CD4-positive, alpha-beta T cell (primary cell): Measurements from ENCODE around the gene SIGLEC11. TPM values are rescaled to one million over a fixed set of nuclear protein-coding genes. Genes with fewer than 3 reads are reported as not detected.

Experiments used
- ATAC-seq: fragments of 200-7000 bp; cut with Tn5 transposase; one replicate; pipeline ENCODE4 v1.10.0; 2022; ENCODE audit warnings: mild to moderate bottlenecking; ENCODE audit not compliant: poor library complexity
- CTCF ChIA-PET: fragments of 350-600 bp; sonication (Branson Sonifier 250); formaldehyde crosslinking; loops from one replicate; lab custom pipeline; 2021; ENCODE audit warnings: antibody characterized with exemption, inconsistent platforms; lab: Charles Lee
- POLR2A ChIA-PET: fragments of 350-600 bp; sonication (Branson Sonifier 250); formaldehyde crosslinking; loops from one replicate; lab custom pipeline; 2021; ENCODE audit warnings: antibody characterized with exemption, inconsistent platforms; lab: Charles Lee
- DNase-seq, 14 experiments: peaks; one replicate each; pipeline ENCODE4 v3.0.0-alpha.2; 2013 to 2020; ENCODE audit warnings: mixed read lengths in 2 of 14
- H3K27ac ChIP-seq, 2 donors: one replicate each; pipeline versions ENCODE4 v1.5.1 to v1.7.0; 2013; ENCODE audit warnings: low read length in 2 of 2, low read depth in 1 of 2, mild to moderate bottlenecking in 1 of 2
- H3K27me3 ChIP-seq, 2 experiments: 1 replicate in 1 of 2; 2 replicates in 1 of 2; pipeline versions ENCODE4 v1.6.1 to v1.7.0; 2013; ENCODE audit warnings: low read length in 2 of 2, control low read depth in 1 of 2, mild to moderate bottlenecking in 1 of 2, moderate library complexity in 1 of 2; ENCODE audit not compliant: insufficient read depth in 2 of 2, control insufficient read depth in 1 of 2
- H3K36me3 ChIP-seq: one replicate; pipeline ENCODE4 v1.6.1; 2013; ENCODE audit warnings: low read length, control low read depth; ENCODE audit not compliant: insufficient read depth
- H3K4me1 ChIP-seq: one replicate; pipeline ENCODE4 v1.6.1; 2013; ENCODE audit warnings: low read length, control low read depth; ENCODE audit not compliant: insufficient read depth
- H3K4me3 ChIP-seq: one replicate; pipeline ENCODE4 v1.5.1; 2013; ENCODE audit warnings: mild to moderate bottlenecking, low read length, moderate library complexity
- H3K9me3 ChIP-seq, 2 experiments: 1 replicate in 1 of 2; 2 replicates in 1 of 2; pipeline versions ENCODE4 v1.6.1 to v1.7.0; 2013; ENCODE audit warnings: low read length in 2 of 2, mild to moderate bottlenecking in 2 of 2, control low read depth in 1 of 2, moderate library complexity in 1 of 2; ENCODE audit not compliant: control insufficient read depth in 1 of 2, insufficient read depth in 1 of 2
- H3K27ac Mint-ChIP-seq: one replicate; pipeline ENCODE4 v1.8.0; 2020; ENCODE audit warnings: mixed read lengths
- H3K27me3 Mint-ChIP-seq: one replicate; pipeline ENCODE4 v1.8.0; 2021; ENCODE audit warnings: mixed read lengths
- H3K36me3 Mint-ChIP-seq: one replicate; pipeline ENCODE4 v1.8.0; 2021; ENCODE audit warnings: low read depth, mixed read lengths
- H3K4me1 Mint-ChIP-seq: one replicate; pipeline ENCODE4 v1.8.0; 2021; ENCODE audit warnings: low read depth, mixed read lengths
- H3K4me3 Mint-ChIP-seq: one replicate; pipeline ENCODE4 v1.8.0; 2020; ENCODE audit warnings: mild to moderate bottlenecking, mixed read lengths
- H3K9me3 Mint-ChIP-seq: one replicate; pipeline ENCODE4 v1.8.0; 2020; ENCODE audit warnings: mixed read lengths
- intact Hi-C, 2 experiments: fragments of 100-400 bp; cut with DNase I in 1 of 2; cut with micrococcal nuclease in 1 of 2; formaldehyde crosslinking; loops; one replicate each; pipeline versions ENCODE4 v1.15.1 to v1.9.0; 2023 to 2025; cut with DNase I, micrococcal nuclease
- total RNA-seq, 174 experiments: library from RNA in 2 of 174; stranded (reverse) in 2 of 174; gene quantifications; one replicate each; pipeline ENCODE4 v1.2.3 and lab custom pipeline; 2021 to 2026
- TF ChIP-seq, protein P1 (sequence below): fragments of 200-600 bp; IDR thresholded peaks from one replicate; pipeline ENCODE4 v1.8.0; 2022; ENCODE audit warnings: antibody characterized with exemption, mild to moderate bottlenecking

The SIGLEC11 gene
- total RNA-seq, 2 experiments from 2014 or later: 0.08 TPM; not detected in 1

DNA sequence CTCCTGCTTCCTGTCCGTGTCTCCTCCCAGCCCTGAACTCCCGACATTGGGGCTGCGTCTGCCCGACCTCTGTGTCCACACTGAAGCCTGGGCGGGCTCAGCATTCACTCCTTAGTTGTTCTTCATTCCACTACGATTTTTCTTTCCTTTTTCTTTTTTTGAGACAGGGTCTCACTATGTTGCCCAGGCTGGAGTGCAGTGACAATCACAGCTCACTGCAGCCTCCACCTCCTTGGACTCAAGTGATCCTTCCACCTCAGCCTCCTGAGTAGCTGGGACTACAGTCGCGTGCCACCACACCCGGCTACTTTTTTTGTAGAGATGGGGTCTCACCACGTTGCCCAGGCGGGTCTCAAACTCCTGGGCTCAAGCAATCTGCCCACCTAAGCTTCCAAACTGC lies 23.5 kb upstream of the SIGLEC11 start:
- Mint-ChIP-seq H3K27ac (no peak overlapping the region), H3K27me3 (no peaks in the 10 kb centered on the region), H3K4me3 (no peak overlapping the region), H3K4me1 (no peaks in the 10 kb centered on the region), H3K9me3 (no peaks in the 10 kb centered on the region), H3K36me3 (peaks cover 79% of the 10 kb centered on the region)
- ChIA-PET POLR2A (no interaction called here), CTCF (interaction anchor here (2.3 kb wide), 1 partner anchor 47 kb away, joined by 10 read pairs; no protein-coding TSS in a partner anchor)
- intact Hi-C loops: no loop called here
- DNase-seq (no peak), ATAC-seq (no peak)
- Histone ChIP-seq H3K27ac (no peak overlapping the region), H3K9me3 (peaks cover 0 to 4% of the 10 kb centered on the region in 2 experiments), H3K27me3 (no peaks in the 10 kb centered on the region), H3K4me3 (no peak overlapping the region), H3K4me1 (no peaks in the 10 kb centered on the region), H3K36me3 (peaks cover 46% of the 10 kb centered on the region)
- TF ChIP-seq, protein P1, sequence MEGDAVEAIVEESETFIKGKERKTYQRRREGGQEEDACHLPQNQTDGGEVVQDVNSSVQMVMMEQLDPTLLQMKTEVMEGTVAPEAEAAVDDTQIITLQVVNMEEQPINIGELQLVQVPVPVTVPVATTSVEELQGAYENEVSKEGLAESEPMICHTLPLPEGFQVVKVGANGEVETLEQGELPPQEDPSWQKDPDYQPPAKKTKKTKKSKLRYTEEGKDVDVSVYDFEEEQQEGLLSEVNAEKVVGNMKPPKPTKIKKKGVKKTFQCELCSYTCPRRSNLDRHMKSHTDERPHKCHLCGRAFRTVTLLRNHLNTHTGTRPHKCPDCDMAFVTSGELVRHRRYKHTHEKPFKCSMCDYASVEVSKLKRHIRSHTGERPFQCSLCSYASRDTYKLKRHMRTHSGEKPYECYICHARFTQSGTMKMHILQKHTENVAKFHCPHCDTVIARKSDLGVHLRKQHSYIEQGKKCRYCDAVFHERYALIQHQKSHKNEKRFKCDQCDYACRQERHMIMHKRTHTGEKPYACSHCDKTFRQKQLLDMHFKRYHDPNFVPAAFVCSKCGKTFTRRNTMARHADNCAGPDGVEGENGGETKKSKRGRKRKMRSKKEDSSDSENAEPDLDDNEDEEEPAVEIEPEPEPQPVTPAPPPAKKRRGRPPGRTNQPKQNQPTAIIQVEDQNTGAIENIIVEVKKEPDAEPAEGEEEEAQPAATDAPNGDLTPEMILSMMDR: no peak

DNA sequence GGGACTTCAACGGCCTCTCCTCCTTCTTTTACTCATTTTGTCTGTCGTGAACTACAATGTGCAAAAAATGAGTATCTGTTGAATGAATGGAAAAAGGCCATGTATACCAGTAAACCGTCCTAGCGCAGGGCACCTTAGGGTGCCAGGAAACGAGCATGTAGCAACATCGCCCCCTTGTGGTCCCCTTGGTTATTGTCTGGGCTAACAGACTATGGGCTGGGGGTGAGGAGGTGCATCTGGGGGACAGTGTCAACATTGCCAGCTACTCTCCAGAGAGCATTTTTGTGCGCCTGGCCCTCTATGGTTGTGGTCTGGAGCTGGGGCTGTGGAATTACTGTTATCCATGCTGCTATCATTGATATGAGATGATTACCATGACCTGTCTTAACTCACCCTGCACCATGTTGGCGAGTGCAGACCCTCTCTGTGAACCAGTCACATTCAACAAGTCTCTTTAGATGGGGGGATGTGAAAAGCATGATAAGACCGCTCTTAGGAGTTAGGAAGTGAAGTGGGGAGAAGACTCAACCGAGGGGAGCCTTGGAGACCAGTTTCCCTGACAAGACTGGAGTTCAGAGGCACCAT lies 22.8 kb upstream of the SIGLEC11 start:
- intact Hi-C loops: loop anchor here (1.0 kb wide), 1 partner anchor 46 kb away; no protein-coding TSS in a partner anchor
- Histone ChIP-seq H3K9me3 (peaks cover 0 to 4% of the 10 kb centered on the region in 2 experiments), H3K36me3 (peaks cover 45% of the 10 kb centered on the region), H3K4me1 (no peaks in the 10 kb centered on the region), H3K27me3 (no peaks in the 10 kb centered on the region), H3K4me3 (no peak overlapping the region), H3K27ac (no peak overlapping the region)
- Mint-ChIP-seq H3K36me3 (peaks cover 72% of the 10 kb centered on the region), H3K27me3 (no peaks in the 10 kb centered on the region), H3K27ac (no peak overlapping the region), H3K4me3 (no peak overlapping the region), H3K4me1 (no peaks in the 10 kb centered on the region), H3K9me3 (no peaks in the 10 kb centered on the region)
- POLR2A ChIA-PET: interaction anchor here (1.3 kb wide), 1 partner anchor 19 kb away, joined by 3 read pairs; no protein-coding TSS in a partner anchor
- peak; percentile 67 to 87 (median 76) for DNase-seq
- TF ChIP-seq, protein P1: peak; percentile 86
- CTCF ChIA-PET: interaction anchor here (2.3 kb wide), 1 partner anchor 46 kb away, joined by 10 read pairs; no protein-coding TSS in a partner anchor
- ATAC-seq: peak; percentile 74

DNA sequence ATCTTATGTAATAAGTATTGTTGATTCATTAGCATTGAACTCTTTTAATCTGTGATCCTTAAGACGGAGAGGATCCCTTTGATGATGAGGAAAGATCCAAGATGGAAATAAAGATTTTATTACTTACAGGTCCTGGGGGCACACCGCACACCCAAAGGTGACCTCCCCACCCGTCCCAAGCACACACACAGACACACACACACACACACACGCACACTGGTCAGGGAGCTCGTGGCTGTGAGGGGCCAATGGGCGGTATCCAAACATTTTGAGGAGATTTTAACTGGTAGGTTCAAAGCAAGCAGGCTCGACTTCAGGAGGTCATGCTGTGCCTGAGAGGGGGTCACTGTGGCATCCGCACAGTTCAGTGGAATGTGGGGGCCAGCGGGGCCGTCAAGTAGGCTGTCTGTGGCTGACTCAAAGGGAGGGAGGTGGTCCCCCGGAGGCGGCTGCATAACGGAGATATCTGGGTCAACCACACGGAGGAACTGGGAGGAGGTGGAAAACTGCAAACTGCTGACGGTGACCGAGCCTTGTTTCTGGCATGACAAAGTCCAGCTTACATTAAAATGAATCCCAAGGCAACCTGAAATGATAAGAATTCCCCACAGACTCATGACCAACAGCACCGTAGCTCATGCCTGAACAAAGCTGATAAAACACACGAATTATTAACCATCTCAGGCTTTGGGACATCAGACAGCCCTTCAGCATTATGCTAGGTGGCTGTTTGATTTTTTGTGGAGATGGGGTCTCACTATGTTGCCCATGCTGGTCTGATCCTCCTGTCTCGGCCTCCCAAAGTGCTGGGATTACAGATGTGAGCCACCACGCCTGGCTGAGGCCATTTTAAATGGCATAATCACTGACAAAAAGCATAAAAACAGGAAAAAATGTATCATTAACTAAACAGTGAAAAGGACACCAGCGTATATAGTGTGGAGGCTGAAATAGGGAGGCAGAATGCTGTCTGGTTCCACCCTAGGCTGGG lies 20.9 kb upstream of the SIGLEC11 start:
- no peaks in the 10 kb centered on the region for H3K4me1 Mint-ChIP-seq
- TF ChIP-seq, protein P1: no peak
- POLR2A ChIA-PET: no interaction called here
- no peaks in the 10 kb centered on the region for H3K9me3 Mint-ChIP-seq
- no peak overlapping the region for H3K4me3 Mint-ChIP-seq
- H3K27ac Mint-ChIP-seq: no peak overlapping the region
- CTCF ChIA-PET: no interaction called here
- intact Hi-C loops: no loop called here
- H3K9me3 ChIP-seq: no peaks in the 10 kb centered on the region
- peaks cover 53% of the 10 kb centered on the region for H3K36me3 ChIP-seq
- no peak overlapping the region for H3K4me3 ChIP-seq
- no peaks in the 10 kb centered on the region for H3K27me3 ChIP-seq
- peaks cover 65% of the 10 kb centered on the region for H3K36me3 Mint-ChIP-seq
- no peaks in the 10 kb centered on the region for H3K27me3 Mint-ChIP-seq
- ATAC-seq: no peak
- no peak for DNase-seq
- H3K27ac ChIP-seq: no peak overlapping the region
- H3K4me1 ChIP-seq: no peaks in the 10 kb centered on the region
